ENCODE measurements around the gene PHF12.
"Not testable (repeated sequence)": the region's sequence is repeated elsewhere in the genome, so short reads cannot be mapped to it uniquely, and the experiment has no call there.

PHF12 gene

GRCh38 chr17:28879886-28880571, 71.3 kb downstream of the PHF12 start:
- no peak for FAIRE-seq

DNA sequence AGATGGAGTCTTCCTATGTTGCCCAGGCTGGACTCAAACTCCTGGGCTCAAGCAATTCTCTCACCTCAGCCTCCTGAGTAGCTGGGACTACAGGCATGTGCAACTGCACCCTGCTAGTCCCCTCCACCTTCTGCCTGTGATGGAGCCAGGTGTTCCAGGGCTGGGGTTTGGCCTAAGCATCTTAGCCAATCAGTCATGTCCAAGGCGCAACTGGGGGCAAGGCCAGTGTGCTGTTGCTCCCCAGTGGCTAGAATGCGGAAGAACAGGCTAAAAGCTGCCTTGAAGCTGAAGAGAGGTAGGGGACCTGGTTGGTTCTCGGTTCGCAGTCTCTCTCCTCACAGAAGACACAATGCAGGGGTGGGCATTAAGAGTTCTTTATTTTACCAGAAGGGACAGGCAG, 72.3 kb downstream of the PHF12 start:
- FAIRE-seq, result no peak

GRCh38 chr17:28878158-28878910, 73.0 kb downstream of the PHF12 start:
- FAIRE-seq, result no peak

- not testable (repeated sequence) for FAIRE-seq
These were observed 74.1 kb downstream of the PHF12 start for GRCh38 chr17:28877150-28877711.

DNA sequence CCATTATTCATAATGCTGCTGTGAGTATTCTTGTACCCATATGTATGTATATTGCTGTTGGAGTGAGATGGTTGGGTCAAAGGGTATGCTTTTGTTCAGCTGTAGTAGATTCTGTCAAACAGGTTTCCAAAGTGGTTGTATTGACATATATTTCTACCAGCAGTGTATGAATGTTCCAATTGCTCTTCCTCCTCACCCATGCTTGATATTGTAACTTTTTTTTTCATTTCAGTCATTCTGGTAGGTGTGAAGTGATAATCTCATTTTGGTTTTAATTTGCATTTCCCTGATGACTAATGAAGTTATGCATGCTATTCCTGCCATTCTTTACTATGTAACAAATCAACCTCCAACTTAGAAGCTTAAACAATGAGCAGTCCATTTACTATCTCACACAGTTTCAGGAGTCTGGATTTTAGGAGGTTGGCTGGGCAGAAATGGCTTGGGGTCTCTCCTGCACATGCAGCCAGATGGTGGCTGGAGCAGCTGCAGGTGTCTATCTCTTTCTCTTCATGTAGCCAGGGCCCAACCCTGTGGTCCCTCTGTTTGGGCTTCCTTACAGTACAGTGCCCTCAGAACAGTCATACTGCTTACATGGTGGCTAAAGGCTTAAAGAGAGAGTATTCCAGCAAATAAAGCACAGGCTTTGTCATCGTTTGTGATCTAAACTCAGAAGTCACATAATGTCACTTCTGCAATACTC, 75.3 kb downstream of the PHF12 start:
- no peak for FAIRE-seq

DNA sequence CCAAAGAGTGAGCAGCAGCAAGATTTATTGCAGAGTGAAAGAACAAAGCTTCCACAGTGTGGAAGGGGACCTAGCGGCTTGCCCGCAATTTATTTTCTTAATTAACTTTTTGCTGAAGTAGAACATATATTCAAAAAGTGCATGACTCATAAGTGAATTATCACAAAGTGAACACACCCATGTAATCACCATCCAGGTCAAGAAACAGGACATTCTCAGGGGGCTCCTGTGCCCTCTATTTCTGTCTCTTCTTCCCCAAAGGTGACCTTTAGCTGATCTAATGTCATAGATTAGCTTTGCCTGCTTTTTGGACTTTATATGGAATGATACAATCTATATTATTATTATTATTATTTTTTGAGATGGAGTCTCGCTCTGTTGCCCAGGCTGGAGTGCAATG, 76.6 kb downstream of the PHF12 start:
- FAIRE-seq, result no peak

DNA sequence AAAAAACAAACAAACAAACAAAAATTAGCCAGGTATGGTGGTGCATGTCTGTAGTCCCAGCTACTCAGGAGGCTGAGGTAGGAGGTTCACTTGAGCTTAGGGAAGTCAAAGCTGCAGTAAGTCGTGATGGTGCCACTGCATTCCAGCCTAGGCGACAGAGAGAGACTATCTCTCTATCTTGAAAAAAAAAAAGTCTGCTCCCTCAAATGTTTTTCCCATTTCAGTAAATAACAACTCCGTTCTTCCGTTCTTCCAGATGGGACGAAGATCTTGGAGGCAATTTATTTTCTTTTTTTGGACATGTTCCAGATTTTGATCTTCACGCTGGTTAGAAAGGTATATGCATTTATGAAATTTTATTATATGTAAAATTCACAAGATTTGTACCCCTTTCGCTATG, 77.5 kb downstream of the PHF12 start:
- FAIRE-seq, result no peak

DNA sequence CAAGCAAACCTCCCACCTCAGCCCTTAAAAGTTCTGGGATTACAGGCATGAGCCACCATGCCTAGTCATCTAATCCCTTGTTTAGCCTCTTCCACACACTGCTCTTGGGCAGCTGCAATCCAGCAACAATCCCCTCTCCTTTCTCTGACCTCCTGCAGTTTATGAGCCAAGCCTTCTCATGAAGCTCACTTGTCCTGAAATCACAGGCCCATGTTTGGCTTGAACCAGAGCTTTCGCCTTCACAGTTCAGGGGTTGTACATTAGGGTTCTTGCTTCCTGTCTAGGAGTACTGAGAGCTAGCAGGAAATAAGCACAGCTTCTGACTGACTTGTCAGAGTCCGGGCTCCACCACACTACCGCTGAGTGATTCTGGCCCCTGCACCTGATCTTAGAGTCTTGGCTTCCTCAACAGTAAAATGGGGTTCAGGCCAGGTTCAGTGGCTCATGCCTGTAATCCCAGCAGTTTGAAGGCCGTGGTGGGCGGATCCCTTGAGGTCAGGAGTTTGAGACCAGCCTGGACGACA, 80.2 kb downstream of the PHF12 start:
- FAIRE-seq, result no peak

DNA sequence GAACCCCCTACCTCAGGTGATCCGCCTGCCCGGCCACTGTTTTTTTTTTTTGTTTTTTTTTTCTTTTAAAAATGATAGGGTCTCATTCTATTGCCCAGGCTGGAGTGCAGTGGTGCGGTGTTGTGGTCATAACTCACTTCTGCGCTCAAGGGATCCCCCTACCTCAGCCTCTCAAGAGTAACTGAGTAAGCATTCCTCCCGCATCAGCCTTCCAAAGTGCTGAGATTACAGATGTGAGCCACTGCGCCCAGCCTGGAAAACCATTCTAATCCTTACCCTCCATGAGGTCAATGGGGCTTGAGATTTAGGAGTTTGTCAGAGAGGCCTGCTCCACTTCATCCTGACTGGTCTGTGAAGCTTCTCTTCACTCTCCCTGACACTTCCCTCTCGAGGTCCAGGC, 84.0 kb downstream of the PHF12 start:
- FAIRE-seq, result no peak

DNA sequence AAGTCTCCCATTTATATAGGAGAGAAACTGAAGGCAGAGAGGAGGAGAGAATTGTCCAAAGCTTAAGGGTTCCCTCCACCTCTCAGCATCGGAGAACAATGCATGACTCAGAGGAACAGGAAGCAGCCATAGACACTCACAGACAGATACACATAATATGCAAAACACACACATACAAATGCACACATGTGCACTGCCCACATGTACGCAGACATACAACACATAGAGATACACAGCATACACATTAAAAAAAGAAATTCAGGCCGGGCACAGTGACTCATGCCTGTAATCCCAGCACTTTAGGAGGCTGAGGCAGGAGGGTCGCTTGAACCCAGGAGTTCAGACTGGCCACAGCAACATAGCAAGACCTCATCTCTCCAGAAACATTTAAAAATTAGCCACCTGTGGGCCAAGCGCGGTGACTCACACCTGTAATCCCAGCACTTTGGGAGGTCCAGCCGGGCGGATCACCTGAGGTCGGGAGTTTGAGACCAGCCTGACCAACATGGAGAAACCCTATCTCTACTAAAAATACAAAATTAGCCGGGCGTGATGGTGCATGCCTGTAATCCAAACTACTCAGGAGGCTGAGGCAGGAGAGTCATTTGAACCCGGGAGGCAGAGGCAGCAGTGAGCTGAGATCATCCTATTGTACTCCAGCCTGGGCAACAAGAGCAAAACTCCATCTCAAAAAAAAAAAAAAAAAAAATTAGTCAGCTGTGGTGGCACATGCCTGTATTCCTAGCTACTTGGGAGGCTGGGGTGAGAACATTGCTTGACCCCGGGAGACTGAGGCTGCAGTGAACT, 85.2 kb downstream of the PHF12 start:
- no peak for FAIRE-seq

GRCh38 chr17:28864991-28865849, 86.1 kb downstream of the PHF12 start:
- no peak for FAIRE-seq

DNA sequence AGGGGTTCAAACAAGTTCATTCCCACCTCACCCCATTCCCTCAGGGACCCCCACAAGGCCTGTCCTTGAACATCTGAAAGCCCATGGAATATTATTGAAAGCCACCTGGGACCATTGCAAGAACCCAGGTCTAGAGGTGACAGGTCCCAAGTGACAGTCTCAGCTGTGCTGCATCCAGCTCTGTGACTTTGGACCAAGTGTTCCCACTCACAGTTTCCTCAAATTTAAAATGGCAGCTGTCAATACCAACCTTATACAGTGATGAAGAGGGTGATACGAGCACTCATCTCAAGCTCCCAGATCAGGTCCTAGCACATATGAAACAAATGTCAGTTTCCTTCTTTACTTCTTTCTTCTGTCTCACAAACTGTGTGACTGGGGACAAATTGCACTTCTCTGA, 87.4 kb downstream of the PHF12 start:
- FAIRE-seq, result no peak

DNA sequence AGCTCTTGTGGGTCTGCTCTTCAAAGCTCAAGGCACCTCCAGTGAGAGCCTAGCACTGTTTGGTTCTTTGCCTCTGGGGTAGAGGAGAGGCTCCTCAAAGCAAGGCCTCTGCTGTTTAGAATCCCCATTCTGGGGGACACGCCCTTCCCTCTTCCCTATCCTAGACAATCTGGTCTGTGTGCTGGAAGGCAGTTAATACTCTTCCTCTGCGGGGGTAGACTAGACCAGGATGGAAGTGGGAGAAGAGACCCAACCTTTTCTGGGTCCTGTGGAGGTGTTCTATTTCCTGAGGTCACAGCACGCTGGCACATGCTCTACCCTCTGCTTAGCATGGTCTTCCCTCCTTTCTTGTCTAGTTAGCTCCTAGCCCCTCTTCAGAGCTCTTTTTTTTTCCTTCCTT, 88.8 kb downstream of the PHF12 start:
- FAIRE-seq, result no peak

DNA sequence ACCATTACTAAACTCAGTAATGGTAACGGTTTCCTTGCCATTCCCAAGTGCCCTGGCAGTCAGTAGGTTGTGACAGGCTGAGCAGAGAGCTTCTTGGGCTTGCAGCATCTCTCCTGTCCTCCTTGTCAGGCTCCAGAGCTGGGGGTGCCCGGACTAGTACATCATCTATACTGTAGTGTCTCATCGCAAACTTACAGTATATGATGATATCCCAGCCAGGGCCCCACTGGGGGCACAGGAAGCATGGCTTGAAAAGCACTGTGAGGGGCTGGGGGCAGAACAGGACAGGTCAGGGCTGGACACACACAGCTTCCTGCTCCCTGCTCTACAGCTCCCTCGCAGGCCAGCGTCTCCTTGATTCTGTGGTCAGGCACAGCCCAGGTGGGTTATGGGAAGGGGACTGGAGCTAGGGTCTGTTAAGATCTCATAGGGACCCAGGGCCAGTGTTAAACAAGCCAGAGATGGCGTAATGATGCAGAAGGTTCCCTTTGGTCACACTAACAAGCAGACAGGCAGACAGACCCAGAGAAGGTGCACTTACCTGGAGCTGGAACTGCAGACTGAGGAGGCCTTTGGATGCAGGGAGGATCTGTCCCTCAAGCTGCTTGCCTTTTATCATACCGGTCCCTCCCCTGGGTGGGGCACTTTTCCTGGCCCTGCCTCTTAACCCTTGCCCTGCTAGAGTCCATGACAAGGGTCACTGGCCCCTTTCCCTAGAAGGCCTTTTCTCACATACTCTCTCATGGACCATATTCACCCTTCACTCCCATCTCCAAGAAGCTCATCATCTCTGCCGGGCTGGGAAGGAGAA, 89.7 kb downstream of the PHF12 start:
- no peak for FAIRE-seq

GRCh38 chr17:28860363-28860808, 90.9 kb downstream of the PHF12 start:
- FAIRE-seq, result no peak

GRCh38 chr17:28858801-28859355, 92.4 kb downstream of the PHF12 start:
- FAIRE-seq, result no peak

DNA sequence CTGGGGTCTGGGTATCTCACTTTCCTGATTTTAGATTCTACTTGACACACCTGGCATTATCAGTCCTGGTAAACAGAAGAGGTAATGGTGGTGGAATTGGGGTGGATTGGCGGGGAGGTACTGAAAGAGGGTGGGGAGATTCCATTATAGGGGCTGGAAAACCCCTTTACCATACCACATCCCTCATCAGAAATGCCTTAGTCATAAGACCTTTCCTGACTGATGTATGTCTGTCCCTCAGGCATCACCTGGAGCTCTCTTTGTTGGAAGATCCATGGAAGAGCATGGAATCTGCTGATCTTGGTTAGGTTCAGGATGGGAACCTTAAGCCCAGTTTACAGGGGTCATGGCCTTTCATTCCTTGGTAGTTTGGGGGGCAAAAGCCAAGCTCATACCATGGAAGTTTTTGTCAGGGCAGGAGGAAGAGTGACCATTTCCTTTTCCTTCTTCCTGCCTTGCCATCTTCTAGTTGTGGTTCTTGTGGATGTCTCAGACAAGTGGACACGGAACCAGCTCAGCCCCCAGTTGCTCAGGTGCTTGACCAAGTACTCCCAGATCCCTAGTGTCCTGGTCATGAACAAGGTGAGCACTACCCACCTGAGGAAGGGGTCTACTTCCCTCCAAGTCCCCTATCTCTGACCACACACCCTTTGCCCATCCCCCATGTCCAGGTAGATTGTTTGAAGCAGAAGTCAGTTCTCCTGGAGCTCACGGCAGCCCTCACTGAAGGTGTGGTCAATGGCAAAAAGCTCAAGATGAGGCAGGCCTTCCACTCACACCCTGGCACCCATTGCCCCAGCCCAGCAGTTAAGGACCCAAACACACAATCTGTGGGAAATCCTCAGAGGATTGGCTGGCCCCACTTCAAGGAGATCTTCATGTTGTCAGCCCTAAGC, 93.2 kb downstream of the PHF12 start:
- no peak for FAIRE-seq

DNA sequence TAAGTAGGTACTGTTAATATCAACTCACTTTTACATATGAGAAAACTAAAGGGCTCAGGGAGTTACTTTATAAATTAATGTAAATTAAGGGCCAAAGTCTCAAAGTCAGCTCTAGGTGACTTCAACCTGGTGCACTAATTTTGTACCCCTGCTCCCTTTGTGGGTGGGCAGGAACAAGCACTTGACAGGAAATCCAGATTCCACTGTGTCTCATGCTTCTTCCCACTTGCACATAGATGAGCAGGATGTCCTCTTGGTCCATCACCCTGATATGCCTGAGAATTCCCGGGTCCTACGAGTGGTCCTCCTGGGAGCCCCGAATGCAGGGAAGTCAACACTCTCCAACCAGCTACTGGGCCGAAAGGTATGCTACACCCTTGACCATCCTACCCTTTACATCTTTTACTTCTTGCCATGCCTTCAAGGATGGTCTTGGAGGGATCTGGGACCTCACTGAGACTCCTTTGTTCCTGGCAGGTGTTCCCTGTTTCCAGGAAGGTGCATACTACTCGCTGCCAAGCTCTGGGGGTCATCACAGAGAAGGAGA, 95.2 kb downstream of the PHF12 start:
- no peak for FAIRE-seq

DNA sequence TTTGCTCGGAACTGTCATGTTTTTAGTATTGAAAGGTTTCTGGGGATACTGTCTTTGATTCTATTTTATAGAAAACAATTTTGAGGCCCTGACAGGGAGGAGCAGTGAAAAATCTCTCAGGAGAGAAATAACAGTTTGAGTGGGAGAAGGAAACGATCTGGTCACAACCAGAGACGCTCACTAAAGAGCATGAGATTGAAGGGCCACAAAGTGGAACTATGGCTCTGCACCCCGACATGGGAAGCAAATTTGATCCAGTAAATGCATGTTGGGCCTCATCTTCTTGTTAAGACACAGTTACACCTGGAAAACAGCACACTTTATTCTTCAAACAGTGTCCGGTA, 96.0 kb downstream of the PHF12 start:
- FAIRE-seq, result no peak

Measured in A204.1 (cell line).